ENCODE data around the gene MAP2K5.

The MAP2K5 gene

GRCh38 chr15:67559158-67559557, 16.7 kb downstream of the MAP2K5 start:
- Histone ChIP-seq H3K4me3 (ENCODE audit: low read length) (no peak overlapping the region), H3K9me3 (ENCODE audit: control insufficient read depth, insufficient read depth, low read length) (no peaks in the 10 kb centered on the region), H3K36me3 (ENCODE audit: control insufficient read depth, insufficient read depth, low read length) (no peaks in the 10 kb centered on the region), H3K27me3 (ENCODE audit: control insufficient read depth, insufficient read depth, low read length) (no peaks in the 10 kb centered on the region), H3K4me1 (ENCODE audit: control insufficient read depth, insufficient read depth, low read length) (peaks cover 2% of the 10 kb centered on the region; the same call in 1 of the 2 replicates), H3K27ac (ENCODE audit: low read length) (no peak overlapping the region)
- no CpG with 5 or more reads among the region's 1 CpG for WGBS (ENCODE audit: insufficient coverage, insufficient read length)
- no peak for DNase-seq (ENCODE audit: low read depth, low spot score)

GRCh38 chr15:67559576-67559975, 17.1 kb downstream of the MAP2K5 start:
- Histone ChIP-seq H3K4me3 (ENCODE audit: low read length) (no peak overlapping the region), H3K9me3 (ENCODE audit: control insufficient read depth, insufficient read depth, low read length) (no peaks in the 10 kb centered on the region), H3K27ac (ENCODE audit: low read length) (no peak overlapping the region), H3K4me1 (ENCODE audit: control insufficient read depth, insufficient read depth, low read length) (peaks cover 2% of the 10 kb centered on the region; the same call in 1 of the 2 replicates), H3K36me3 (ENCODE audit: control insufficient read depth, insufficient read depth, low read length) (no peaks in the 10 kb centered on the region), H3K27me3 (ENCODE audit: control insufficient read depth, insufficient read depth, low read length) (no peaks in the 10 kb centered on the region)
- no CpG with 5 or more reads among the region's 2 CpGs for WGBS (ENCODE audit: insufficient coverage, insufficient read length)
- no peak for DNase-seq (ENCODE audit: low read depth, low spot score)

GRCh38 chr15:67560320-67560719, 17.8 kb downstream of the MAP2K5 start:
- Histone ChIP-seq H3K9me3 (ENCODE audit: control insufficient read depth, insufficient read depth, low read length) (no peaks in the 10 kb centered on the region), H3K4me3 (ENCODE audit: low read length) (no peak overlapping the region), H3K27me3 (ENCODE audit: control insufficient read depth, insufficient read depth, low read length) (no peaks in the 10 kb centered on the region), H3K27ac (ENCODE audit: low read length) (no peak overlapping the region), H3K36me3 (ENCODE audit: control insufficient read depth, insufficient read depth, low read length) (no peaks in the 10 kb centered on the region), H3K4me1 (ENCODE audit: control insufficient read depth, insufficient read depth, low read length) (peaks cover 2% of the 10 kb centered on the region; the same call in 1 of the 2 replicates)
- no peak for DNase-seq (ENCODE audit: low read depth, low spot score)
- no CpG with 5 or more reads among the region's 1 CpG for WGBS (ENCODE audit: insufficient coverage, insufficient read length)

DNA sequence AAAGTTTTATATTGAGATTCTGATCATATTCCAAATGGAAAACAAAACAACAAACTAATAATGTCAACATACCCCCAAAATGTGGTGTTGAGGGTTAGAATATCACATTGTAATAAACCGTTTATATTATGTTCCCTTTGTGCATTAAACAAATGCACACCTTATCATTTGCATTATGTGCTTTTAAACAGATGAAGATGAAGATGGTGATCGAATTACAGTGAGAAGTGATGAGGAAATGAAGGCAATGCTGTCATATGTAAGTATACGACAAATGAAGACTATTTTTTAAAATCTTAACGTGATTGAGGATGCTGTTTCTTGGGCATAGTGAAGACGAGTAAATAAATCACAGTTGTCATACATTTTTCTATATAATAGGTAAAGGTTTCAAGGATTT, 20.6 kb downstream of the MAP2K5 start:
- no CpG with 5 or more reads among the region's 5 CpGs for WGBS (ENCODE audit: insufficient coverage, insufficient read length)
- Histone ChIP-seq H3K4me1 (ENCODE audit: control insufficient read depth, insufficient read depth, low read length) (peaks cover 2% of the 10 kb centered on the region; the same call in 1 of the 2 replicates), H3K36me3 (ENCODE audit: control insufficient read depth, insufficient read depth, low read length) (no peaks in the 10 kb centered on the region), H3K9me3 (ENCODE audit: control insufficient read depth, insufficient read depth, low read length) (no peaks in the 10 kb centered on the region), H3K4me3 (ENCODE audit: low read length) (no peak overlapping the region), H3K27me3 (ENCODE audit: control insufficient read depth, insufficient read depth, low read length) (no peaks in the 10 kb centered on the region), H3K27ac (ENCODE audit: low read length) (no peak overlapping the region)
- no peak for DNase-seq (ENCODE audit: low read depth, low spot score)

DNA sequence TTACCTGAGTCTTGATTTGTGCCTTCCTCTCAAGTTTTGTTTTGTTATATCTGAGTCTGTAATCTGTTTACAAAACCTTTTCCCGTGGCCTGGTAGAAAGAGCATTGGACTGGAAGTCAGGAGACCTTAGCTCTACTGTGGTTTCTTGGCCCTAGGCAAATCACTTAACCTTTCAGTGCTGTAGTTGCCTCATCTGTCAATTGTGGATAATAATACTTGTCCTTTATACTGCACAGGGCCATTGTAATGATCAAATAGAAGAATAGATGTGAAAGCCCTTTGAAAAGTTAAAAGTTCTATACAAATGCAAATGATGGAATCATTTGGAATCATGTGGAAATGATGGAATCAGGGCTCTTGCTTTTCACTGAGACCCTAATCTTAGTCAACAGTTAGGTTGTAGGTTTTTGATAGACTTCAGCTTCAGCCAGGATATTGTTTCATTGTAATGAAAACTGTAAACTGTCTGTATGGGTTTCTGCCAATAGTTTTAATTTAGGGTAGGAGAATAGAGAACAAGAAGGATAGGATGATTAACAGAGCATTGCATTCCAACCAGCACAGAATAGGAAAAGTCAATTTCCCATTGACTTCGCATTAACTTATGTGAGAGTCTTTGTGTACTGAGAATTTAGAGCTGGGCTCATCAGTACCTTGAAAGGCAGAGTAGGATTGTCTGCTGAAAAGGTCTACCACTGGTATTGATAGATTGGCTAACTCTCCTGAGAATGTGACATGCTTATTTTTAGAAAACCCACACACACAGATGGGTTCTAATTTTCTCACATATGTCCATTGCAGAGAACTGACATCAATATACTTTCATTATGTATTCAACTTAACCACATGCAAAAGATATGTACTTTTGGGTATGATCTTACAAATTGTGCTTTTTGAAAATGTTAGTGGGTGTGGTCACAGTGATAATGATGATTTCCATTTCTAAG, 21.8 kb downstream of the MAP2K5 start:
- Histone ChIP-seq H3K27ac (ENCODE audit: low read length) (no peak overlapping the region), H3K9me3 (ENCODE audit: control insufficient read depth, insufficient read depth, low read length) (no peaks in the 10 kb centered on the region), H3K4me1 (ENCODE audit: control insufficient read depth, insufficient read depth, low read length) (peaks cover 2% of the 10 kb centered on the region; the same call in 1 of the 2 replicates), H3K36me3 (ENCODE audit: control insufficient read depth, insufficient read depth, low read length) (no peaks in the 10 kb centered on the region), H3K4me3 (ENCODE audit: low read length) (no peak overlapping the region), H3K27me3 (ENCODE audit: control insufficient read depth, insufficient read depth, low read length) (no peaks in the 10 kb centered on the region)
- no peak for DNase-seq (ENCODE audit: low read depth, low spot score)
- no CpG with 5 or more reads among the region's 2 CpGs for WGBS (ENCODE audit: insufficient coverage, insufficient read length)

DNA sequence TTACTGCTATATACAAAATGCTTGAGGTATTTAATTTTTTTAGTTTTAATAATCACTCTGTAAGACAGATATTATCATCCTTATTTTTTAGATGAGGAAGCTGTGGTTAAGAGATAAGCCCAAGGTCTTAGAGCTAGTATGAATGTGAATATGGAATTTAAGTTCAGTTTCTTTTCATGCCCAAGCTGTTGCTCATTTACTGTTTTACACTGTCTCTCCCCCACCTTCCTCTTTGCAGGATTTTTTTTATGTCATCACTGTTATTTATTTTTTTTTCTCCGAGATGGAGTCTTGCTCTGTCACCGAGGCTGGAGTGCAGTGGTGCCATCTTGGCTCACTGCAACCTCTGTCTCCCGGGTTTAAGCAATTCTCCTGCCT, 22.5 kb downstream of the MAP2K5 start:
- H3K27ac ChIP-seq (ENCODE audit: low read length): no peak overlapping the region
- no CpG with 5 or more reads among the region's 3 CpGs for WGBS (ENCODE audit: insufficient coverage, insufficient read length)
- H3K4me3 ChIP-seq (ENCODE audit: low read length): no peak overlapping the region
- peaks cover 2% of the 10 kb centered on the region; the same call in 1 of the 2 replicates for H3K4me1 ChIP-seq (ENCODE audit: control insufficient read depth, insufficient read depth, low read length)
- no peaks in the 10 kb centered on the region for H3K36me3 ChIP-seq (ENCODE audit: control insufficient read depth, insufficient read depth, low read length)
- H3K27me3 ChIP-seq (ENCODE audit: control insufficient read depth, insufficient read depth, low read length): no peaks in the 10 kb centered on the region
- no peaks in the 10 kb centered on the region for H3K9me3 ChIP-seq (ENCODE audit: control insufficient read depth, insufficient read depth, low read length)
- no peak for DNase-seq (ENCODE audit: low read depth, low spot score)

DNA sequence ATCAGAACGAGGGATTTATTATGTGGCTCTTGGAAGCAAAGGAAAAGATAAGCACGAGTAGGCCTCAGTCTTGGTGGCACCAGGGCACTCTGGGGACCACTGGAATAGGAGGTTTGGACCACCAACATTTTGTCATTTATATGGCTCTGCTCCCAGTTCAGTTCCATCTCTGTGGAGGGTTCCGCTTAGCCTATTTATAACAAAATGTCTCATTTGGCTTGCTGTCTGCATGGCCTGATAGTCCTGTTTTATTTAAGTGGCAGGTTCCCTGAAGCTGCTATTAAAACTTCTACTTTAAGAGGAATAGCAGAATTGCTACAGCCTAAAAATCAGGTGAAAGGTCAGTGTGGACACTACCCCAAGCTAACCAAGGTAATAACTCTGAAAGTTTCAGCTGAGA, 27.2 kb downstream of the MAP2K5 start:
- no peak overlapping the region for H3K4me3 ChIP-seq (ENCODE audit: low read length)
- WGBS (ENCODE audit: insufficient coverage, insufficient read length): no CpG with 5 or more reads among the region's 3 CpGs
- H3K27ac ChIP-seq (ENCODE audit: low read length): no peak overlapping the region
- H3K4me1 ChIP-seq (ENCODE audit: control insufficient read depth, insufficient read depth, low read length): no peaks in the 10 kb centered on the region
- no peak for DNase-seq (ENCODE audit: low read depth, low spot score)
- H3K27me3 ChIP-seq (ENCODE audit: control insufficient read depth, insufficient read depth, low read length): no peaks in the 10 kb centered on the region
- no peaks in the 10 kb centered on the region for H3K9me3 ChIP-seq (ENCODE audit: control insufficient read depth, insufficient read depth, low read length)
- no peaks in the 10 kb centered on the region for H3K36me3 ChIP-seq (ENCODE audit: control insufficient read depth, insufficient read depth, low read length)

DNA sequence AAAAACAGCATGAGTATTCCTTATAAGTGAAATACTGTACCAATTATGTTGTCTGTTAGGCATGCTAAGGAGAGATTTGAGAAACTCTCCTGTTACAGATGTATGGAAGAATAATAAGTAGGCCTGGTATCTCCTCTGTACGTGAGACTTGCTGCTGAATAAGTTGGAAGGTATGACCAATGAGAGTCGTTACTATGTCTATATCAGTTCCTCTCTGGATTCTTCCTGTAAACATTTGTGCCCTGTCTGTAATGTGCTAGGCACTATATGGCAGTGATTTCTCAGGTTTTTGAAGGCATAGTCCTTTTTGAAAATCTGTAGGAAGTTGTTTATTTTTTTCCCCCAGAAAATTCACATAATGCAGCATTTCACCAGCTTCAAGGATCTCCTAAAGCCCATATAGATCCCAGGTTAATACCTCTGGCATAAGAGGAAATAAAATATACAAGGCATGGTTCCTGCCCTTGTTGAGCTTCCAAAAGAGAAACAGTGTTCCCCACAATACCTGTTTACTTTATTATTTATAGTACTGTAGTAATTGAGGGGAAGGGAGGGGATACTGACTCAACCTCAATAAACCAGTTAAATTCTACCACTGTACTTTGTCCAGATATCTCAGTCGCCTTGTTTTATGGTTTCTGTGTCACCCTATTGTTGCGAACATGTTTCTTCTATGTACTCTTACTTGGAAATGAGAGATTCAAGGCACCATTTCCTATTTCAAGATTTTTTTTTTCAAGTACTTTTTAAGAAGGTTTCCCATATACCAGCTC, 28.6 kb downstream of the MAP2K5 start:
- no peak overlapping the region for H3K27ac ChIP-seq (ENCODE audit: low read length)
- H3K4me1 ChIP-seq (ENCODE audit: control insufficient read depth, insufficient read depth, low read length): no peaks in the 10 kb centered on the region
- H3K4me3 ChIP-seq (ENCODE audit: low read length): no peak overlapping the region
- H3K27me3 ChIP-seq (ENCODE audit: control insufficient read depth, insufficient read depth, low read length): no peaks in the 10 kb centered on the region
- H3K36me3 ChIP-seq (ENCODE audit: control insufficient read depth, insufficient read depth, low read length): no peaks in the 10 kb centered on the region
- no peak for DNase-seq (ENCODE audit: low read depth, low spot score)
- no peaks in the 10 kb centered on the region for H3K9me3 ChIP-seq (ENCODE audit: control insufficient read depth, insufficient read depth, low read length)
- WGBS (ENCODE audit: insufficient coverage, insufficient read length): no CpG with 5 or more reads among the region's 4 CpGs

GRCh38 chr15:67571648-67572415, 29.3 kb downstream of the MAP2K5 start:
- Histone ChIP-seq H3K27ac (ENCODE audit: low read length) (no peak overlapping the region), H3K4me1 (ENCODE audit: control insufficient read depth, insufficient read depth, low read length) (no peaks in the 10 kb centered on the region), H3K27me3 (ENCODE audit: control insufficient read depth, insufficient read depth, low read length) (no peaks in the 10 kb centered on the region), H3K4me3 (ENCODE audit: low read length) (no peak overlapping the region), H3K36me3 (ENCODE audit: control insufficient read depth, insufficient read depth, low read length) (no peaks in the 10 kb centered on the region), H3K9me3 (ENCODE audit: control insufficient read depth, insufficient read depth, low read length) (no peaks in the 10 kb centered on the region)
- DNase-seq (ENCODE audit: low read depth, low spot score): no peak
- WGBS (ENCODE audit: insufficient coverage, insufficient read length): no CpG with 5 or more reads among the region's 5 CpGs

DNA sequence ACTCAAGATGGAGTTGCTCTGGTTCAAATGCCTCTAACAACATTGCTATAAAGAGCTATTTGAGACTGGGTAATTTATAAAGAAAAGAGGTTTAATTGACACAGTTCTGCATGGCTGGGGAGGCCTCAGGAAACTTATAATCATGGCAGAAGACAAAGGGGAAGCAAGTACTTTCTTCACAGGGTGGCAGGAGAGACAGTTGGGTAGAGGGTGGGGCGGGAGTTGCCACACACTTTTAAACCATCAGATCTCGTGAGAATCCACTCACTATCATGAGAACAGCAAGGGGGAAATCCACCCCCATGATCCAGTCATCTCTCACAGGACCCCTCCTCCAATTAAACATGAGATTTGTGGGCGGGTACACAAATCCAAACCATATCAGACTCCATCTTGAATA, 30.7 kb downstream of the MAP2K5 start:
- H3K9me3 ChIP-seq (ENCODE audit: control insufficient read depth, insufficient read depth, low read length): no peaks in the 10 kb centered on the region
- no peaks in the 10 kb centered on the region for H3K27me3 ChIP-seq (ENCODE audit: control insufficient read depth, insufficient read depth, low read length)
- no peaks in the 10 kb centered on the region for H3K36me3 ChIP-seq (ENCODE audit: control insufficient read depth, insufficient read depth, low read length)
- H3K27ac ChIP-seq (ENCODE audit: low read length): no peak overlapping the region
- no peaks in the 10 kb centered on the region for H3K4me1 ChIP-seq (ENCODE audit: control insufficient read depth, insufficient read depth, low read length)
- no CpG with 5 or more reads among the region's 3 CpGs for WGBS (ENCODE audit: insufficient coverage, insufficient read length)
- no peak overlapping the region for H3K4me3 ChIP-seq (ENCODE audit: low read length)
- DNase-seq (ENCODE audit: low read depth, low spot score): no peak
